ENCODE measurements around the gene CCZ1B.
"Not testable (repeated sequence)": the region's sequence is repeated elsewhere in the genome, so short reads cannot be mapped to it uniquely, and the experiment has no call there.

The CCZ1B gene

GRCh38 chr7:6830026-6830425 lies 4.0 kb upstream of the CCZ1B start:
- DNase-seq = not testable (repeated sequence)

- DNase-seq = not testable (repeated sequence)
Observed at GRCh38 chr7:6829616-6830015, 3.5 kb upstream of the CCZ1B start.

GRCh38 chr7:6827180-6827579 lies 1.1 kb upstream of the CCZ1B start:
- DNase-seq = not testable (repeated sequence)

GRCh38 chr7:6825236-6826125 lies 594 bp downstream of the CCZ1B start:
- DNase-seq = not testable (repeated sequence)

- DNase-seq = not testable (repeated sequence)
Observed at GRCh38 chr7:6821622-6822021, 4.5 kb downstream of the CCZ1B start.

- not testable (repeated sequence) for DNase-seq
Observed at GRCh38 chr7:6815470-6815869, 10.6 kb downstream of the CCZ1B start.

- DNase-seq = not testable (repeated sequence)
Observed at GRCh38 chr7:6813011-6813410, 13.1 kb downstream of the CCZ1B start.

GRCh38 chr7:6807959-6808358 lies 18.1 kb downstream of the CCZ1B start:
- not testable (repeated sequence) for DNase-seq

GRCh38 chr7:6807393-6807918 lies 18.6 kb downstream of the CCZ1B start:
- DNase-seq = not testable (repeated sequence)

- not testable (repeated sequence) for DNase-seq
Observed at GRCh38 chr7:6800331-6800730, 25.7 kb downstream of the CCZ1B start.

- not testable (repeated sequence) for DNase-seq
Observed at GRCh38 chr7:6799887-6800286, 26.2 kb downstream of the CCZ1B start.

GRCh38 chr7:6798047-6798446 lies 28.0 kb downstream of the CCZ1B start:
- DNase-seq = not testable (repeated sequence)

- not testable (repeated sequence) for DNase-seq
Observed at GRCh38 chr7:6797218-6797617, 28.9 kb downstream of the CCZ1B start.

GRCh38 chr7:6794276-6794675 lies 31.8 kb downstream of the CCZ1B start:
- DNase-seq = not testable (repeated sequence)

GRCh38 chr7:6792113-6792872 lies 33.8 kb downstream of the CCZ1B start:
- not testable (repeated sequence) for DNase-seq

GRCh38 chr7:6789353-6789752 lies 36.7 kb downstream of the CCZ1B start:
- DNase-seq = not testable (repeated sequence)

GRCh38 chr7:6781581-6781980 lies 44.5 kb downstream of the CCZ1B start:
- DNase-seq = not testable (repeated sequence)

- not testable (repeated sequence) for DNase-seq
Observed at GRCh38 chr7:6761186-6761585, 64.9 kb downstream of the CCZ1B start.

- not testable (repeated sequence) for DNase-seq
Observed at GRCh38 chr7:6753964-6754363, 72.1 kb downstream of the CCZ1B start, which contains the start of gene RSPH10B2. TSS of gene RSPH10B2 (plus strand) at chr7:6754103. CDS start at chr7:6757678, 3,575 bp downstream.

GRCh38 chr7:6750173-6750572 lies 75.9 kb downstream of the CCZ1B start:
- DNase-seq = not testable (repeated sequence)

- DNase-seq = not testable (repeated sequence)
Observed at GRCh38 chr7:6749335-6749734, 76.7 kb downstream of the CCZ1B start.
